ENCODE data around the gene SP110. TPM values are rescaled to one million over a fixed set of nuclear protein-coding genes. Genes with fewer than 3 reads are reported as not detected.

SP110 gene
- total and polyA plus RNA-seq, 2 of the 8 experiments (the other 6 are each of a cell fraction or from before 2014, with no cell fraction given) = 3.1 to 7.1 TPM

GRCh38 chr2:230267059-230267458 is 47.3 kb upstream of the SP110 start (continued):
- no peak for TF ChIP-seq GABPA (IDR thresholded peaks at IDR 0.05; ENCODE audit: borderline replicate concordance, insufficient read depth, low read length)
